PC-3 (cell line): ENCODE data around the gene PAK4. TPM values are rescaled to one million over a fixed set of nuclear protein-coding genes. Genes with fewer than 3 reads are reported as not detected.
A peak's percentile ranks its signal among the peaks of the same experiment; 100 is the strongest.

Source experiments
- ATAC-seq: fragments of 200-7000 bp; cut with Tn5 transposase; 2 replicates; pipeline ENCODE4 v1.9.1; 2020; ENCODE audit warnings: mild to moderate bottlenecking, moderate library complexity
- BruUV-seq: library from RNA; stranded (reverse); fragments of 400-500 nt; replicated peaks from 2 replicates; lab custom pipeline; 2021; lab: Mats Ljungman, UMichigan
- CTCF ChIA-PET: fragments of 300-600 bp; sonication (Branson Sonifier 250); formaldehyde crosslinking; loops from one replicate; lab custom pipeline; 2022; ENCODE audit warnings: antibody characterized with exemption; lab: Charles Lee
- POLR2A ChIA-PET: fragments of 300-600 bp; sonication (Branson Sonifier 250); formaldehyde crosslinking; loops from one replicate; lab custom pipeline; 2022; ENCODE audit warnings: antibody characterized with exemption; ENCODE audit not compliant: unreplicated experiment; lab: Charles Lee
- DNase-seq: peaks from one replicate; pipeline ENCODE4 v3.0.0-alpha.2; 2015
- H2AFZ ChIP-seq: fragments of 300-600 bp; sonication (generic); 2 replicates; pipeline ENCODE4 v1.6.0; 2016; ENCODE audit warnings: antibody characterized with exemption, low read length
- H3F3A ChIP-seq: fragments of 300-600 bp; sonication (generic); one replicate; pipeline ENCODE4 v1.6.0; 2017; ENCODE audit warnings: antibody characterized with exemption, low read length, control low read depth, mild to moderate bottlenecking; ENCODE audit not compliant: unreplicated experiment
- H3K27ac ChIP-seq: fragments of 300-600 bp; sonication (generic); 2 replicates; pipeline ENCODE4 v1.5.1; 2016; ENCODE audit warnings: mild to moderate bottlenecking, low read length
- H3K27me3 ChIP-seq: fragments of 300-600 bp; sonication (generic); 2 replicates; pipeline ENCODE4 v1.6.1; 2016; ENCODE audit warnings: low read length, mixed read lengths
- H3K36me3 ChIP-seq: fragments of 300-600 bp; sonication (generic); 2 replicates; pipeline ENCODE4 v1.6.1; 2016; ENCODE audit warnings: low read depth, mixed run types, low read length, mixed read lengths
- H3K4me1 ChIP-seq: fragments of 300-600 bp; sonication (generic); 2 replicates; pipeline ENCODE4 v1.5.1; 2016; ENCODE audit warnings: low read length; ENCODE audit not compliant: insufficient read depth
- H3K4me2 ChIP-seq: fragments of 300-600 bp; sonication (generic); 2 replicates; pipeline ENCODE4 v1.6.0; 2016; ENCODE audit warnings: low read length
- H3K4me3 ChIP-seq: fragments of 300-600 bp; sonication (generic); 2 replicates; pipeline ENCODE4 v1.5.1; 2016; ENCODE audit warnings: mild to moderate bottlenecking, low read length, mixed read lengths
- H3K79me2 ChIP-seq: fragments of 300-600 bp; sonication (generic); 2 replicates; pipeline ENCODE4 v1.6.1; 2017; ENCODE audit warnings: low read length, mixed read lengths
- H3K9ac ChIP-seq: fragments of 300-600 bp; sonication (generic); 2 replicates; pipeline ENCODE4 v1.6.0; 2016; ENCODE audit warnings: mild to moderate bottlenecking, low read length
- H3K9me2 ChIP-seq: fragments of 300-600 bp; sonication (generic); replicated peaks from 2 replicates; pipeline ENCODE4 v1.6.1; 2016; ENCODE audit warnings: mixed run types, low read length, mixed read lengths
- H3K9me3 ChIP-seq: fragments of 300-600 bp; sonication (generic); 2 replicates; pipeline ENCODE4 v1.6.1; 2016; ENCODE audit warnings: low read length, mixed read lengths
- H4K20me1 ChIP-seq: fragments of 300-600 bp; sonication (generic); 2 replicates; pipeline ENCODE4 v1.6.1; 2016; ENCODE audit warnings: low read length, mixed read lengths
- EZH2 ChIP-seq: fragments of 300-600 bp; sonication (generic); IDR thresholded peaks from one replicate; pipeline ENCODE4 v1.6.1; 2017; ENCODE audit warnings: antibody characterized with exemption, mild to moderate bottlenecking, low read length; ENCODE audit not compliant: unreplicated experiment
- EZH2phosphoT487 ChIP-seq: fragments of 300-600 bp; sonication (generic); IDR thresholded peaks from 2 replicates; pipeline ENCODE4 v1.6.1; 2018; ENCODE audit warnings: mild to moderate bottlenecking, antibody characterized with exemption, low read length, borderline replicate concordance
- intact Hi-C: fragments of 100-400 bp; cut with micrococcal nuclease; formaldehyde crosslinking; loops from 2 replicates; pipeline ENCODE4 v1.9.0; 2023
- total RNA-seq: library from RNA; depleted of rRNA; stranded (reverse); fragments of >200 nt; gene quantifications from 2 replicates; pipeline ENCODE4 v1.2.3, GENCODE V29; 2014
- TF ChIP-seq, protein P1 (sequence below): fragments of 300-600 bp; sonication (generic); conservative IDR thresholded peaks from 2 replicates; pipeline ENCODE4 v1.5.1; 2017; ENCODE audit warnings: antibody characterized with exemption, low read depth, mild to moderate bottlenecking, low read length

The PAK4 gene
- total RNA-seq, 1 experiment from 2014 or later: 13.5 TPM

DNA sequence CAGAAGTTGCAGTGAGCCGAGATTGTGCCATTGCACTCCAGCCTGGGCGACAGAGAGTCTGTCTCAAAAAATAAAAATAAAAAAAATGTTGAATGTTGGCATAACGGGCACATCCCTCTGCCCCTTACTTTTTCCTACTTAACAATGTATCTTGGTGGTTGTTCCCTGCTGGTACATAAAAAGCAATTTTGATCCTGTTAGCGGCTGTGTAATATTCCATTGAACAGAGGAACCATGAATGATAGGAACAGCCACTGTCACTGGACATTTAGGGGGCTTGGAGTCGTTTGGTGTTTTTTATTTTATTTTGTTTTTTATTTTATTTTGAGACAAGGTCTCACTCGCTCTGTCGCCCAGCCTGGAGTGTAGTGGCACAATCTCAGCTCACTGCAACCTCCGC, 60.8 kb downstream of the PAK4 start:
- TF ChIP-seq EZH2 (no peak), EZH2phosphoT487 (no peak)
- TF ChIP-seq, protein P1, sequence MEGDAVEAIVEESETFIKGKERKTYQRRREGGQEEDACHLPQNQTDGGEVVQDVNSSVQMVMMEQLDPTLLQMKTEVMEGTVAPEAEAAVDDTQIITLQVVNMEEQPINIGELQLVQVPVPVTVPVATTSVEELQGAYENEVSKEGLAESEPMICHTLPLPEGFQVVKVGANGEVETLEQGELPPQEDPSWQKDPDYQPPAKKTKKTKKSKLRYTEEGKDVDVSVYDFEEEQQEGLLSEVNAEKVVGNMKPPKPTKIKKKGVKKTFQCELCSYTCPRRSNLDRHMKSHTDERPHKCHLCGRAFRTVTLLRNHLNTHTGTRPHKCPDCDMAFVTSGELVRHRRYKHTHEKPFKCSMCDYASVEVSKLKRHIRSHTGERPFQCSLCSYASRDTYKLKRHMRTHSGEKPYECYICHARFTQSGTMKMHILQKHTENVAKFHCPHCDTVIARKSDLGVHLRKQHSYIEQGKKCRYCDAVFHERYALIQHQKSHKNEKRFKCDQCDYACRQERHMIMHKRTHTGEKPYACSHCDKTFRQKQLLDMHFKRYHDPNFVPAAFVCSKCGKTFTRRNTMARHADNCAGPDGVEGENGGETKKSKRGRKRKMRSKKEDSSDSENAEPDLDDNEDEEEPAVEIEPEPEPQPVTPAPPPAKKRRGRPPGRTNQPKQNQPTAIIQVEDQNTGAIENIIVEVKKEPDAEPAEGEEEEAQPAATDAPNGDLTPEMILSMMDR: no peak
- H3K27ac ChIP-seq: no peak overlapping the region
- DNase-seq (no peak), ATAC-seq (no peak)
- no peaks in the 10 kb centered on the region for H3K9me3 ChIP-seq
- BruUV-seq: no TSS peak
- intact Hi-C loops: loop anchor here (5.0 kb wide), 1 partner anchor 224 kb away; no protein-coding TSS in a partner anchor
- no peak overlapping the region for H3K9ac ChIP-seq
- no peaks in the 10 kb centered on the region for H3K79me2 ChIP-seq
- no peak overlapping the region for H2AFZ ChIP-seq
- no peaks in the 10 kb centered on the region for H3F3A ChIP-seq
- H4K20me1 ChIP-seq: no peaks in the 10 kb centered on the region
- H3K9me2 ChIP-seq: no peaks in the 10 kb centered on the region
- H3K36me3 ChIP-seq: no peaks in the 10 kb centered on the region
- no peaks in the 10 kb centered on the region for H3K27me3 ChIP-seq
- no peak overlapping the region for H3K4me3 ChIP-seq
- CTCF ChIA-PET: interaction anchor here (0.6 kb wide), 1 partner anchor 30 kb away, joined by 4 read pairs; no protein-coding TSS in a partner anchor
- H3K4me2 ChIP-seq: no peak overlapping the region
- H3K4me1 ChIP-seq: no peaks in the 10 kb centered on the region
- POLR2A ChIA-PET: no interaction called here

DNA sequence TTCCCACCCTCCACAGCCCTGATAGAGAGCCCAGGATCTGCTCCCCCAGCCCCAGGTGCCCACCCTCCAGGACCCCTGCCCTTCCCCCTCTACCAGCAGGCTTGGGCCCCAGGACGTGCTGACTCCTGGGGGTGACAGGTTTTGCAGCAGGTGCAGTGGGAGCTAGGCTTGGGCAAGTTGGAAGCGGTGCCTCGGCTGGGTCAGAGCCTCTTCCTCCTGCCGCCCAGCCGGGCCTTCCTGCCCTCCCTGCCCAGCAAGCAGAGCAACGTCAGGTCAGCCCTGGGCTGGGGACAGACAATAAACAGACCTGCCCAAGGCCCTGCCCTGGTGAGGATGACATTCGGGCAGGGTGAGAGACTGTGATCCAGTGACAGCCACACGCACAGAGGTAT, 62.0 kb downstream of the PAK4 start:
- ATAC-seq (peak; percentile 31; the same call in 1 of the 2 replicates), DNase-seq (no peak)
- Histone ChIP-seq H3K27me3 (no peaks in the 10 kb centered on the region), H3K4me1 (no peaks in the 10 kb centered on the region), H3K9me2 (no peaks in the 10 kb centered on the region), H4K20me1 (no peaks in the 10 kb centered on the region), H3K9me3 (no peaks in the 10 kb centered on the region), H3K27ac (no peak overlapping the region), H3K4me2 (no peak overlapping the region), H3K36me3 (no peaks in the 10 kb centered on the region), H3F3A (no peaks in the 10 kb centered on the region), H3K9ac (no peak overlapping the region), H2AFZ (no peak overlapping the region), H3K79me2 (no peaks in the 10 kb centered on the region), H3K4me3 (no peak overlapping the region)
- ChIA-PET CTCF (no interaction called here), POLR2A (no interaction called here)
- intact Hi-C loops: loop anchor here (1.0 to 5.0 kb wide), 2 partner anchors 65 to 225 kb away; no protein-coding TSS in a partner anchor
- no TSS peak for BruUV-seq
- TF ChIP-seq, protein P1: peak; percentile 18; the same call in 1 of the 2 replicates
- TF ChIP-seq EZH2phosphoT487: no peak

DNA sequence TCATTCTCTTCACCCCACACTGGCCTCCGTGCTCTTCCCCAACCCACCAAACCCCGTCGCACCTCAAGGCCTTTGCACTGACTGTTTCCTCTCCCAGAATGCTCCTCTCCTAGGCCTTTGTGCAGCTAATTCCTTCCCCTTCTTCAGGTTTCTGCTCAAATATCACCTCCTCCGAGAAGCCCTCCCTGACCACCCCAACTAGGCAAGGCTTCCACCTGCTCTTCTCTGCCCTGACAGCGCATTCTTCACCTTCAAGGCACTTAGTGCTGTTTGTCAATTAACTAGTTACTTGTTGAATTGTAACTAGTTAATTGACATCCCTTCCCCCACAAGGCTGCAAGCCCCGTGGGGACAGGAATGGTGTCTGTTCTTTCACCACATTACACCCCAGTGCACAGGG, 63.4 kb downstream of the PAK4 start:
- DNase-seq (no peak), ATAC-seq (no peak)
- no peak overlapping the region for H3K27ac ChIP-seq
- no peaks in the 10 kb centered on the region for H3K27me3 ChIP-seq
- intact Hi-C loops: loop anchor here (5.0 kb wide), 1 partner anchor 227 kb away; no protein-coding TSS in a partner anchor
- no peak overlapping the region for H2AFZ ChIP-seq
- H3K9me2 ChIP-seq: no peaks in the 10 kb centered on the region
- no peaks in the 10 kb centered on the region for H3F3A ChIP-seq
- H3K4me3 ChIP-seq: no peak overlapping the region
- TF ChIP-seq EZH2 (no peak), EZH2phosphoT487 (no peak)
- TF ChIP-seq, protein P1: no peak
- no peak overlapping the region for H3K9ac ChIP-seq
- H3K4me2 ChIP-seq: no peak overlapping the region
- H3K9me3 ChIP-seq: no peaks in the 10 kb centered on the region
- no TSS peak for BruUV-seq
- H4K20me1 ChIP-seq: no peaks in the 10 kb centered on the region
- no peaks in the 10 kb centered on the region for H3K36me3 ChIP-seq
- no peaks in the 10 kb centered on the region for H3K79me2 ChIP-seq
- POLR2A ChIA-PET: no interaction called here
- CTCF ChIA-PET: no interaction called here
- no peaks in the 10 kb centered on the region for H3K4me1 ChIP-seq
